ENCODE results near the gene BORCS6.

DNA sequence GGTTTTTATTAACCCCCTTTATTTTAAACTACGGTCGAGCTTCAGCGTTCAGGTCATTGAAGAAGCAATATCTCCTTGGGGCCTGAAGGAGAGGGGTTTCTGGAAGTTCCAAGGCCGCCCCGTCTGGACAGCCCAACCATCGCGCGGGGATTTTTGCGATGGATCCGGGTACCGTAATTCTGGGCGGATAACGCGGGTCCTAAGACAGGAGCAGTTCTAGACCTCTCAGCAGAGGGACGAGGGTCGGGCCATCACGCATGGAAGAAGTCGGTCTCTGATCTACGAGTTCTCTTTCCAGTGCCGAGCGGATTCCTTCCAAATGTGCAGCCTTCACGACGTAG lies 3.6 kb downstream of the BORCS6 start:
- TF ChIP-seq, protein P1, sequence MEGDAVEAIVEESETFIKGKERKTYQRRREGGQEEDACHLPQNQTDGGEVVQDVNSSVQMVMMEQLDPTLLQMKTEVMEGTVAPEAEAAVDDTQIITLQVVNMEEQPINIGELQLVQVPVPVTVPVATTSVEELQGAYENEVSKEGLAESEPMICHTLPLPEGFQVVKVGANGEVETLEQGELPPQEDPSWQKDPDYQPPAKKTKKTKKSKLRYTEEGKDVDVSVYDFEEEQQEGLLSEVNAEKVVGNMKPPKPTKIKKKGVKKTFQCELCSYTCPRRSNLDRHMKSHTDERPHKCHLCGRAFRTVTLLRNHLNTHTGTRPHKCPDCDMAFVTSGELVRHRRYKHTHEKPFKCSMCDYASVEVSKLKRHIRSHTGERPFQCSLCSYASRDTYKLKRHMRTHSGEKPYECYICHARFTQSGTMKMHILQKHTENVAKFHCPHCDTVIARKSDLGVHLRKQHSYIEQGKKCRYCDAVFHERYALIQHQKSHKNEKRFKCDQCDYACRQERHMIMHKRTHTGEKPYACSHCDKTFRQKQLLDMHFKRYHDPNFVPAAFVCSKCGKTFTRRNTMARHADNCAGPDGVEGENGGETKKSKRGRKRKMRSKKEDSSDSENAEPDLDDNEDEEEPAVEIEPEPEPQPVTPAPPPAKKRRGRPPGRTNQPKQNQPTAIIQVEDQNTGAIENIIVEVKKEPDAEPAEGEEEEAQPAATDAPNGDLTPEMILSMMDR (conservative IDR thresholded peaks at IDR 0.05 in 1 of 2, IDR thresholded peaks at IDR 0.05 in 1 of 2; ENCODE audit: extremely low read depth in 1 of 2, insufficient read depth in 1 of 2, low read depth in 1 of 2, low read length in 2 of 2): no peak
- no peak for TF ChIP-seq EZH2 (IDR thresholded peaks at IDR 0.05; ENCODE audit: borderline replicate concordance, low read length)
